Occipital lobe (tissue), 2 donors: ENCODE data around the gene CD44. TPM values are rescaled to one million over a fixed set of nuclear protein-coding genes. Genes with fewer than 3 reads are reported as not detected.
A peak's percentile ranks its signal among the peaks of the same experiment; 100 is the strongest.

Source experiments
- DNase-seq: peaks from one replicate; lab custom pipeline; 2025; lab: John Stamatoyannopoulos, UW
- total RNA-seq: library from RNA; depleted of rRNA; stranded (reverse); fragments of >200 nt; gene quantifications from one replicate; pipeline ENCODE4 v1.2.3, GENCODE V29; 2014

CD44 gene
- total RNA-seq, 1 donor from 2014 or later = 6.2 TPM

GRCh38 chr11:35158701-35159510, 19.9 kb downstream of the CD44 start:
- no peak for DNase-seq

GRCh38 chr11:35160246-35160824, 21.4 kb downstream of the CD44 start:
- DNase-seq = no peak

GRCh38 chr11:35160902-35161597, 22.1 kb downstream of the CD44 start:
- no peak for DNase-seq

- DNase-seq = no peak
Measured at GRCh38 chr11:35162745-35163144, 23.8 kb downstream of the CD44 start.

- no peak for DNase-seq
Measured at GRCh38 chr11:35163209-35163608, 24.2 kb downstream of the CD44 start.

- DNase-seq = no peak
Measured at GRCh38 chr11:35163702-35164496, 24.9 kb downstream of the CD44 start.

GRCh38 chr11:35165030-35165422, 26.1 kb downstream of the CD44 start:
- no peak for DNase-seq

GRCh38 chr11:35165423-35166368, 26.7 kb downstream of the CD44 start:
- no peak for DNase-seq

- peak; percentile 17 for DNase-seq
Measured at GRCh38 chr11:35166369-35167360, 27.7 kb downstream of the CD44 start.

GRCh38 chr11:35167426-35167954, 28.5 kb downstream of the CD44 start:
- no peak for DNase-seq

- no peak for DNase-seq
Measured at GRCh38 chr11:35168671-35169070, 29.7 kb downstream of the CD44 start.

GRCh38 chr11:35169112-35169511, 30.1 kb downstream of the CD44 start:
- no peak for DNase-seq

GRCh38 chr11:35169754-35170153, 30.8 kb downstream of the CD44 start:
- DNase-seq = no peak

- no peak for DNase-seq
Measured at GRCh38 chr11:35170503-35170902, 31.5 kb downstream of the CD44 start.

- no peak for DNase-seq
Measured at GRCh38 chr11:35171226-35171625, 32.3 kb downstream of the CD44 start.

GRCh38 chr11:35173011-35173511, 34.1 kb downstream of the CD44 start:
- no peak for DNase-seq

GRCh38 chr11:35173616-35174566, 34.9 kb downstream of the CD44 start:
- DNase-seq = no peak

- no peak for DNase-seq
Measured at GRCh38 chr11:35174666-35175065, 35.7 kb downstream of the CD44 start.
